Measurements from ENCODE around the gene ADAM8. TPM values are rescaled to one million over a fixed set of nuclear protein-coding genes. Genes with fewer than 3 reads are reported as not detected.

Gene ADAM8
- total and polyA plus RNA-seq, 2 of the 4 experiments (the other 2 are of a cell fraction): under 0.01 to 0.74 TPM

GRCh38 chr10:133266056-133266795 is 10.4 kb downstream of the ADAM8 start:
- peaks cover 1% of the 10 kb centered on the region for H3K4me1 ChIP-seq (ENCODE audit: control insufficient read depth, insufficient read depth, low read length)
- no peak overlapping the region for H2BK120ac ChIP-seq (ENCODE audit: low read depth, low read length)
- H2AFZ ChIP-seq (replicated peaks; ENCODE audit: low read length, poor library complexity): no peak overlapping the region
- H3K27ac ChIP-seq (ENCODE audit: insufficient read depth, low read length): no peak overlapping the region
- no peak overlapping the region for H3K4ac ChIP-seq (ENCODE audit: low read depth, low read length)
- no peak overlapping the region for H4K91ac ChIP-seq (ENCODE audit: insufficient read depth, low read depth, low read length)
- CTCF ChIA-PET: no interaction called here
- no peaks in the 10 kb centered on the region; the same call in 1 of the 2 replicates for H3K27me3 ChIP-seq (ENCODE audit: control insufficient read depth, insufficient read depth, low read length)
- no peak overlapping the region for H2BK15ac ChIP-seq (ENCODE audit: low read depth, low read length)
- H4K5ac ChIP-seq (ENCODE audit: low read depth, low read length): no peak overlapping the region
- H3K23ac ChIP-seq (ENCODE audit: low read depth, low read length): no peak overlapping the region
- peak overlapping the region; percentile 50 for H2AK9ac ChIP-seq (replicated peaks; ENCODE audit: low read depth, low read length, poor library complexity)
- no peak for TF ChIP-seq MAZ (IDR thresholded peaks at IDR 0.05; ENCODE audit: borderline replicate concordance, low read depth, low read length)
- TF ChIP-seq ELK1 (IDR thresholded peaks at IDR 0.05; ENCODE audit: borderline replicate concordance, low read depth, low read length): no peak
- no peak for TF ChIP-seq MAFK (IDR thresholded peaks at IDR 0.05; ENCODE audit: low read depth, low read length)
- TF ChIP-seq, protein P1, sequence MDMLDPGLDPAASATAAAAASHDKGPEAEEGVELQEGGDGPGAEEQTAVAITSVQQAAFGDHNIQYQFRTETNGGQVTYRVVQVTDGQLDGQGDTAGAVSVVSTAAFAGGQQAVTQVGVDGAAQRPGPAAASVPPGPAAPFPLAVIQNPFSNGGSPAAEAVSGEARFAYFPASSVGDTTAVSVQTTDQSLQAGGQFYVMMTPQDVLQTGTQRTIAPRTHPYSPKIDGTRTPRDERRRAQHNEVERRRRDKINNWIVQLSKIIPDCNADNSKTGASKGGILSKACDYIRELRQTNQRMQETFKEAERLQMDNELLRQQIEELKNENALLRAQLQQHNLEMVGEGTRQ (IDR thresholded peaks at IDR 0.05; ENCODE audit: low read depth, low read length): no peak
- no peak for TF ChIP-seq CEBPB (IDR thresholded peaks at IDR 0.05; ENCODE audit: low read depth, low read length)
- no peak for TF ChIP-seq SMC3 (IDR thresholded peaks at IDR 0.05; ENCODE audit: low read depth, low read length)
- TF ChIP-seq, protein P2, sequence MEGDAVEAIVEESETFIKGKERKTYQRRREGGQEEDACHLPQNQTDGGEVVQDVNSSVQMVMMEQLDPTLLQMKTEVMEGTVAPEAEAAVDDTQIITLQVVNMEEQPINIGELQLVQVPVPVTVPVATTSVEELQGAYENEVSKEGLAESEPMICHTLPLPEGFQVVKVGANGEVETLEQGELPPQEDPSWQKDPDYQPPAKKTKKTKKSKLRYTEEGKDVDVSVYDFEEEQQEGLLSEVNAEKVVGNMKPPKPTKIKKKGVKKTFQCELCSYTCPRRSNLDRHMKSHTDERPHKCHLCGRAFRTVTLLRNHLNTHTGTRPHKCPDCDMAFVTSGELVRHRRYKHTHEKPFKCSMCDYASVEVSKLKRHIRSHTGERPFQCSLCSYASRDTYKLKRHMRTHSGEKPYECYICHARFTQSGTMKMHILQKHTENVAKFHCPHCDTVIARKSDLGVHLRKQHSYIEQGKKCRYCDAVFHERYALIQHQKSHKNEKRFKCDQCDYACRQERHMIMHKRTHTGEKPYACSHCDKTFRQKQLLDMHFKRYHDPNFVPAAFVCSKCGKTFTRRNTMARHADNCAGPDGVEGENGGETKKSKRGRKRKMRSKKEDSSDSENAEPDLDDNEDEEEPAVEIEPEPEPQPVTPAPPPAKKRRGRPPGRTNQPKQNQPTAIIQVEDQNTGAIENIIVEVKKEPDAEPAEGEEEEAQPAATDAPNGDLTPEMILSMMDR (conservative IDR thresholded peaks at IDR 0.05; ENCODE audit: low read depth, low read length): no peak
- POLR2A ChIA-PET (ENCODE audit: unreplicated experiment): no interaction called here
- no peak overlapping the region for H4K8ac ChIP-seq (ENCODE audit: low read depth in 2 of 2, low read length in 2 of 2)
- no peaks in the 10 kb centered on the region for H3K9me3 ChIP-seq (ENCODE audit: control insufficient read depth, insufficient read depth, low read length)
- no peaks in the 10 kb centered on the region for H4K20me1 ChIP-seq (ENCODE audit: insufficient read depth, low read length)
- H3K56ac ChIP-seq (ENCODE audit: extremely low read depth, insufficient read depth, low read length): no peak overlapping the region
- no peak overlapping the region for H2BK5ac ChIP-seq (ENCODE audit: low read depth, low read length, poor library complexity, severe bottlenecking)
- peaks cover 0 to under 1% of the 10 kb centered on the region in 2 experiments; a peak in 1 of 4 replicates for H3K79me1 ChIP-seq (ENCODE audit: low read depth in 1 of 2, low read length in 2 of 2)
- peaks cover 4% of the 10 kb centered on the region; the same call in 1 of the 2 replicates for H3K36me3 ChIP-seq (ENCODE audit: control insufficient read depth, insufficient read depth, low read length)
- no peak overlapping the region for H3K9ac ChIP-seq (ENCODE audit: low read depth, low read length)
- 71% methylated on average over 7 of the region's 21 CpGs; no CpG with 5 or more reads in 1 of the 2 experiments for WGBS, 2 experiments (ENCODE audit: extremely low coverage in 2 of 2, insufficient read length in 1 of 2)
- dilution Hi-C loops (cut with HindIII; ENCODE audit: low sequenced_read_pairs, unreplicated experiment): no loop called here
- H3K18ac ChIP-seq (ENCODE audit: low read depth, low read length): no peak overlapping the region
- no peak overlapping the region for H3K4me2 ChIP-seq (ENCODE audit: low read depth, low read length)
- BruUV-seq (replicated peaks): no TSS peak
- intact Hi-C loops (cut with micrococcal nuclease): no loop called here
- peaks cover 2% of the 10 kb centered on the region; the same call in 1 of the 2 replicates for H3K9me1 ChIP-seq (ENCODE audit: insufficient read depth, low read length)
- no peak for DNase-seq
- ATAC-seq (ENCODE audit: low read depth): no peak
- no peak overlapping the region for H2AK5ac ChIP-seq (ENCODE audit: low read depth, low read length)
- in situ Hi-C loops (cut with MboI; ENCODE audit: low sequenced_read_pairs): loop anchor here (25.0 kb wide), 1 partner anchor 604 kb away; no protein-coding TSS in a partner anchor
- H3K14ac ChIP-seq (replicated peaks; ENCODE audit: low read depth, low read length): no peak overlapping the region
- H3K4me3 ChIP-seq (ENCODE audit: insufficient read depth, low read depth, low read length): no peak overlapping the region
- H2BK20ac ChIP-seq (ENCODE audit: low read depth, low read length): no peak overlapping the region
